Liver (tissue), 9 donors: ENCODE results near the gene BCAR1. TPM values are rescaled to one million over a fixed set of nuclear protein-coding genes. Genes with fewer than 3 reads are reported as not detected.
"Not testable (repeated sequence)": the region's sequence is repeated elsewhere in the genome, so short reads cannot be mapped to it uniquely, and the experiment has no call there.

Experiments used
- DNase-seq: peaks from one replicate; pipeline ENCODE4 v3.0.0-alpha.2; 2017; ENCODE audit warnings: low spot score
- H3K27ac ChIP-seq, 2 donors: one replicate each; pipeline ENCODE4 v1.7.0; 2013; ENCODE audit warnings: inconsistent platforms in 2 of 2, low read length in 2 of 2, control low read depth in 1 of 2, low read depth in 1 of 2, mild to moderate bottlenecking in 1 of 2
- H3K27me3 ChIP-seq, 4 donors: one replicate each; pipeline versions ENCODE4 v1.6.1 to v1.7.0; 2013; ENCODE audit warnings: low read length in 3 of 4, inconsistent platforms in 1 of 4, mild to moderate bottlenecking in 1 of 4, moderate library complexity in 1 of 4; ENCODE audit not compliant: control insufficient read depth in 4 of 4, insufficient read depth in 4 of 4
- H3K36me3 ChIP-seq, 4 donors: one replicate each; pipeline versions ENCODE4 v1.6.1 to v1.7.0; 2013; ENCODE audit warnings: low read length in 3 of 4, mild to moderate bottlenecking in 3 of 4, low read depth in 1 of 4, moderate library complexity in 1 of 4; ENCODE audit not compliant: control insufficient read depth in 4 of 4, insufficient read depth in 3 of 4
- H3K4me1 ChIP-seq, 4 donors: one replicate each; pipeline versions ENCODE4 v1.6.1 to v1.7.0; 2013; ENCODE audit warnings: low read length in 3 of 4, mild to moderate bottlenecking in 3 of 4, moderate library complexity in 1 of 4; ENCODE audit not compliant: control insufficient read depth in 4 of 4, insufficient read depth in 4 of 4
- H3K4me3 ChIP-seq, 3 donors: one replicate each; pipeline versions ENCODE4 v1.6.1 to v1.7.0; 2013; ENCODE audit warnings: low read length in 3 of 3, control low read depth in 1 of 3, low read depth in 1 of 3, mild to moderate bottlenecking in 1 of 3
- H3K9ac ChIP-seq, 2 donors: one replicate each; pipeline ENCODE4 v1.7.0; 2013; ENCODE audit warnings: low read length in 2 of 2, mild to moderate bottlenecking in 2 of 2, moderate library complexity in 2 of 2, control low read depth in 1 of 2, low read depth in 1 of 2
- H3K9me3 ChIP-seq, 4 donors: one replicate each; pipeline versions ENCODE4 v1.6.1 to v1.7.0; 2013; ENCODE audit warnings: low read length in 3 of 4; ENCODE audit not compliant: control insufficient read depth in 4 of 4
- FOXA1 ChIP-seq: IDR thresholded peaks from 2 replicates; pipeline ENCODE4 v1.6.1; 2016; ENCODE audit warnings: antibody characterized with exemption
- GABPA ChIP-seq, 2 donors: IDR thresholded peaks in 1 of 2; conservative IDR thresholded peaks in 1 of 2; 2 replicates each; pipeline ENCODE4 v1.6.1; 2016; ENCODE audit warnings: antibody characterized with exemption in 2 of 2, mild to moderate bottlenecking in 1 of 2, moderate library complexity in 1 of 2
- HNF4G ChIP-seq: IDR thresholded peaks from 2 replicates; pipeline ENCODE4 v1.6.1; 2016; ENCODE audit warnings: antibody characterized with exemption
- JUND ChIP-seq, 2 donors: IDR thresholded peaks; 2 replicates each; pipeline ENCODE4 v1.6.1; 2016; ENCODE audit warnings: antibody characterized with exemption in 2 of 2
- NR2F2 ChIP-seq: IDR thresholded peaks from 2 replicates; pipeline ENCODE4 v1.6.1; 2016; ENCODE audit warnings: antibody characterized with exemption
- RAD21 ChIP-seq, 2 donors: IDR thresholded peaks; 2 replicates each; pipeline ENCODE4 v1.6.1; 2016; ENCODE audit warnings: antibody characterized with exemption in 2 of 2, mild to moderate bottlenecking in 2 of 2
- TAF1 ChIP-seq: conservative IDR thresholded peaks from 2 replicates; pipeline ENCODE4 v1.6.1; 2016; ENCODE audit warnings: antibody characterized with exemption, mild to moderate bottlenecking
- YY1 ChIP-seq: IDR thresholded peaks from 2 replicates; pipeline ENCODE4 v1.6.1; 2016; ENCODE audit warnings: antibody characterized with exemption, mild to moderate bottlenecking
- WGBS: extraction: QIAGEN DNeasy Blood & Tissue Kit; methylation state at CpG from one replicate; pipeline ENCODE4 v1.1.7; 2013; 5-methylcytosine and 5-hydroxymethylcytosine counted together
- polyA plus RNA-seq, 2 donors: library from polyadenylated mRNA; stranded (reverse) in 1 of 2; unstranded in 1 of 2; fragments of 200-250 nt in 1 of 2; fragments of >200 nt in 1 of 2; fragmentation: Nextera tagmentation in 1 of 2; extraction: Ambion mirVana in 1 of 2; gene quantifications; one replicate each; pipeline versions ENCODE4 v1.2.1 to v1.2.3, GENCODE V29; 2013 to 2015
- total RNA-seq, 2 donors: library from RNA; depleted of rRNA; stranded (reverse); fragments of >200 nt; gene quantifications; one replicate each; pipeline ENCODE4 v1.2.3, GENCODE V29; 2014
- TF ChIP-seq, protein P1 (sequence below): IDR thresholded peaks from 2 replicates; pipeline ENCODE4 v1.6.1; 2016; ENCODE audit warnings: antibody characterized with exemption
- TF ChIP-seq, protein P2 (sequence below): IDR thresholded peaks from 2 replicates; pipeline ENCODE4 v1.6.1; 2016; ENCODE audit warnings: antibody characterized with exemption
- TF ChIP-seq, protein P3 (sequence below): fragments of 150-350 bp; IDR thresholded peaks from 2 replicates; pipeline ENCODE4 v1.5.1; 2017; ENCODE audit warnings: improper control_type of control experiment, low read depth, low read length; ENCODE audit not compliant: missing input control
- TF ChIP-seq, protein P4 (sequence below): IDR thresholded peaks from 2 replicates; pipeline ENCODE4 v1.6.1; 2016; ENCODE audit warnings: antibody characterized with exemption, mild to moderate bottlenecking
- donor health status: healthy.
- donor health status: healthy.
- donor health status: healthy.
- donor health status: healthy.
- donor health status: healthy.

Gene BCAR1
- total and polyA plus RNA-seq, 4 donors = 10.1 to 32.2 (median 20.2) TPM

DNA sequence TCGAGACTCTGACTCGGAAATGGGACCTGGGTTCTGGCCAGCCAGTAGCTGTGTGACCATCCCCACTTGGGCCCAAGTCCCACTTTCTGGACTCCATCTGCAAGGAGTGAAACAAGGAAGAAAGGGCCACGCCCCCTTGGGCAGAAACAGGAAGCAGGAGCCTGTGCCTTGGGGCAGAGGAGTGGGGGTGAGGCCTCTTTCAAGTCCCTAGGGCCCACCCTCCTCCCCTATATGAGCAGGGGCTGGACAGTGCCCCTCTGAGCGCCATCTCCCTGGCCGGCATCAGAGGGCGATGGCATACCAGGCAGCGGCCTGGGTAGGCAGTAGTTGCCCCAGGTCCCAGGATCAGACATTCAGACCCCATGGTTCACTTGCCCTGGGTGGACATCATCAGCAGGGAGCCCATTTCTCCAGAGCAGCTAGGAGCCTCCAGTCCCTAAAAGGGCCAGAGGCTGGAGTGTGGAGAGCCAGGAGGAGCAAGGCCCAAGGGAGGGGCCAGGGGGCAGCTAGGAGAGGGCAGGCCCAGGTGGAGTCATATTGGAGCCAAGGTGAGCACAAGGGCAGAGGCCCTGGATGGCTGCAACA lies 7.1 kb downstream of the BCAR1 start:
- Histone ChIP-seq H3K27ac (peak overlapping the region; percentile 87 to 89), H3K4me1 (peaks cover 8 to 46% (median 29%) of the 10 kb centered on the region in 4 donors), H3K36me3 (peaks cover 8 to 17% (median 9%) of the 10 kb centered on the region in 4 donors), H3K27me3 (no peaks in the 10 kb centered on the region), H3K4me3 (no peak overlapping the region), H3K9ac (no peak overlapping the region), H3K9me3 (no peaks in the 10 kb centered on the region)
- DNase-seq = no peak
- 81% methylated on average over 7 of the region's 7 CpGs for WGBS
- TF ChIP-seq HNF4G = no peak
- peak in 1 of 2 donors; percentile 20 for TF ChIP-seq RAD21 (IDR thresholded peaks at IDR 0.05)

DNA sequence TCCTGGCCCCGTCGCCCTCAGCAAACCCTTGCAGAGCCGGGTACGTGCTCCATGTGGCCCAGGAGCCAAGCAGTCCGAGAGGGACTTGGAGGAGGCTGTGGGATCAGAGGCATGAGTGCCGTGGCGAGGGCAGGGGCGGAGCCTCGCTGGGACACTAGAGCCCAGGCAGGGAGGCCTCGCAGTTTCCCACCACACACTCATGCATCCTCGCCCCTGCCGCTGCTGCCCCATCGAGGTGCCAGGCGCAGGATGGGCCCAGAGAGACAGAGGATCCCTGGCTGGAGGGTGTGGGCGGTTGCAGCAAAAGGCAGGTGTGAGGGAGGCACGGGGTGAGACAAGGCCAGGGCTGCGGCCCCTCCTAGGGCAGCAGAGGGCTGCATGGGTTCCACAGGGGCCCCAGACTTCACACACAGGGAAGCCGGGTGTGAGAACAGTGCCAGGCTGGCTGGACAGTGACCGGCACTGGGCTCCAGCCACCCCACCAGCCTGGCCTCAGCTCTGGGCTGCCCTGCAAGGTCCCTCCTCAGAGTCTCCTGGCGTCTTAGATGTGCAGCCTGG lies 7.7 kb downstream of the BCAR1 start:
- 86% methylated on average over 20 of the region's 20 CpGs for WGBS
- Histone ChIP-seq H3K27ac (no peak overlapping the region), H3K9me3 (no peaks in the 10 kb centered on the region), H3K4me1 (peaks cover 6 to 44% (median 25%) of the 10 kb centered on the region in 4 donors), H3K27me3 (no peaks in the 10 kb centered on the region), H3K4me3 (no peak overlapping the region), H3K36me3 (peaks cover 8 to 17% (median 9%) of the 10 kb centered on the region in 4 donors), H3K9ac (no peak overlapping the region)
- no peak for DNase-seq
- TF ChIP-seq, protein P1, sequence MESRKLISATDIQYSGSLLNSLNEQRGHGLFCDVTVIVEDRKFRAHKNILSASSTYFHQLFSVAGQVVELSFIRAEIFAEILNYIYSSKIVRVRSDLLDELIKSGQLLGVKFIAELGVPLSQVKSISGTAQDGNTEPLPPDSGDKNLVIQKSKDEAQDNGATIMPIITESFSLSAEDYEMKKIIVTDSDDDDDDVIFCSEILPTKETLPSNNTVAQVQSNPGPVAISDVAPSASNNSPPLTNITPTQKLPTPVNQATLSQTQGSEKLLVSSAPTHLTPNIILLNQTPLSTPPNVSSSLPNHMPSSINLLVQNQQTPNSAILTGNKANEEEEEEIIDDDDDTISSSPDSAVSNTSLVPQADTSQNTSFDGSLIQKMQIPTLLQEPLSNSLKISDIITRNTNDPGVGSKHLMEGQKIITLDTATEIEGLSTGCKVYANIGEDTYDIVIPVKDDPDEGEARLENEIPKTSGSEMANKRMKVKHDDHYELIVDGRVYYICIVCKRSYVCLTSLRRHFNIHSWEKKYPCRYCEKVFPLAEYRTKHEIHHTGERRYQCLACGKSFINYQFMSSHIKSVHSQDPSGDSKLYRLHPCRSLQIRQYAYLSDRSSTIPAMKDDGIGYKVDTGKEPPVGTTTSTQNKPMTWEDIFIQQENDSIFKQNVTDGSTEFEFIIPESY = no peak
- TF ChIP-seq, protein P2, sequence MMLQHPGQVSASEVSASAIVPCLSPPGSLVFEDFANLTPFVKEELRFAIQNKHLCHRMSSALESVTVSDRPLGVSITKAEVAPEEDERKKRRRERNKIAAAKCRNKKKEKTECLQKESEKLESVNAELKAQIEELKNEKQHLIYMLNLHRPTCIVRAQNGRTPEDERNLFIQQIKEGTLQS = no peak
- TF ChIP-seq YY1 (no peak), NR2F2 (no peak), GABPA (IDR thresholded peaks at IDR 0.05 in 1 of 2, conservative IDR thresholded peaks at IDR 0.05 in 1 of 2) (no peak), JUND (IDR thresholded peaks at IDR 0.05) (no peak), RAD21 (IDR thresholded peaks at IDR 0.05) (no peak), TAF1 (no peak), FOXA1 (no peak)
- TF ChIP-seq, protein P3, sequence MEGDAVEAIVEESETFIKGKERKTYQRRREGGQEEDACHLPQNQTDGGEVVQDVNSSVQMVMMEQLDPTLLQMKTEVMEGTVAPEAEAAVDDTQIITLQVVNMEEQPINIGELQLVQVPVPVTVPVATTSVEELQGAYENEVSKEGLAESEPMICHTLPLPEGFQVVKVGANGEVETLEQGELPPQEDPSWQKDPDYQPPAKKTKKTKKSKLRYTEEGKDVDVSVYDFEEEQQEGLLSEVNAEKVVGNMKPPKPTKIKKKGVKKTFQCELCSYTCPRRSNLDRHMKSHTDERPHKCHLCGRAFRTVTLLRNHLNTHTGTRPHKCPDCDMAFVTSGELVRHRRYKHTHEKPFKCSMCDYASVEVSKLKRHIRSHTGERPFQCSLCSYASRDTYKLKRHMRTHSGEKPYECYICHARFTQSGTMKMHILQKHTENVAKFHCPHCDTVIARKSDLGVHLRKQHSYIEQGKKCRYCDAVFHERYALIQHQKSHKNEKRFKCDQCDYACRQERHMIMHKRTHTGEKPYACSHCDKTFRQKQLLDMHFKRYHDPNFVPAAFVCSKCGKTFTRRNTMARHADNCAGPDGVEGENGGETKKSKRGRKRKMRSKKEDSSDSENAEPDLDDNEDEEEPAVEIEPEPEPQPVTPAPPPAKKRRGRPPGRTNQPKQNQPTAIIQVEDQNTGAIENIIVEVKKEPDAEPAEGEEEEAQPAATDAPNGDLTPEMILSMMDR = no peak
- TF ChIP-seq, protein P4, sequence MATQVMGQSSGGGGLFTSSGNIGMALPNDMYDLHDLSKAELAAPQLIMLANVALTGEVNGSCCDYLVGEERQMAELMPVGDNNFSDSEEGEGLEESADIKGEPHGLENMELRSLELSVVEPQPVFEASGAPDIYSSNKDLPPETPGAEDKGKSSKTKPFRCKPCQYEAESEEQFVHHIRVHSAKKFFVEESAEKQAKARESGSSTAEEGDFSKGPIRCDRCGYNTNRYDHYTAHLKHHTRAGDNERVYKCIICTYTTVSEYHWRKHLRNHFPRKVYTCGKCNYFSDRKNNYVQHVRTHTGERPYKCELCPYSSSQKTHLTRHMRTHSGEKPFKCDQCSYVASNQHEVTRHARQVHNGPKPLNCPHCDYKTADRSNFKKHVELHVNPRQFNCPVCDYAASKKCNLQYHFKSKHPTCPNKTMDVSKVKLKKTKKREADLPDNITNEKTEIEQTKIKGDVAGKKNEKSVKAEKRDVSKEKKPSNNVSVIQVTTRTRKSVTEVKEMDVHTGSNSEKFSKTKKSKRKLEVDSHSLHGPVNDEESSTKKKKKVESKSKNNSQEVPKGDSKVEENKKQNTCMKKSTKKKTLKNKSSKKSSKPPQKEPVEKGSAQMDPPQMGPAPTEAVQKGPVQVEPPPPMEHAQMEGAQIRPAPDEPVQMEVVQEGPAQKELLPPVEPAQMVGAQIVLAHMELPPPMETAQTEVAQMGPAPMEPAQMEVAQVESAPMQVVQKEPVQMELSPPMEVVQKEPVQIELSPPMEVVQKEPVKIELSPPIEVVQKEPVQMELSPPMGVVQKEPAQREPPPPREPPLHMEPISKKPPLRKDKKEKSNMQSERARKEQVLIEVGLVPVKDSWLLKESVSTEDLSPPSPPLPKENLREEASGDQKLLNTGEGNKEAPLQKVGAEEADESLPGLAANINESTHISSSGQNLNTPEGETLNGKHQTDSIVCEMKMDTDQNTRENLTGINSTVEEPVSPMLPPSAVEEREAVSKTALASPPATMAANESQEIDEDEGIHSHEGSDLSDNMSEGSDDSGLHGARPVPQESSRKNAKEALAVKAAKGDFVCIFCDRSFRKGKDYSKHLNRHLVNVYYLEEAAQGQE = no peak

DNA sequence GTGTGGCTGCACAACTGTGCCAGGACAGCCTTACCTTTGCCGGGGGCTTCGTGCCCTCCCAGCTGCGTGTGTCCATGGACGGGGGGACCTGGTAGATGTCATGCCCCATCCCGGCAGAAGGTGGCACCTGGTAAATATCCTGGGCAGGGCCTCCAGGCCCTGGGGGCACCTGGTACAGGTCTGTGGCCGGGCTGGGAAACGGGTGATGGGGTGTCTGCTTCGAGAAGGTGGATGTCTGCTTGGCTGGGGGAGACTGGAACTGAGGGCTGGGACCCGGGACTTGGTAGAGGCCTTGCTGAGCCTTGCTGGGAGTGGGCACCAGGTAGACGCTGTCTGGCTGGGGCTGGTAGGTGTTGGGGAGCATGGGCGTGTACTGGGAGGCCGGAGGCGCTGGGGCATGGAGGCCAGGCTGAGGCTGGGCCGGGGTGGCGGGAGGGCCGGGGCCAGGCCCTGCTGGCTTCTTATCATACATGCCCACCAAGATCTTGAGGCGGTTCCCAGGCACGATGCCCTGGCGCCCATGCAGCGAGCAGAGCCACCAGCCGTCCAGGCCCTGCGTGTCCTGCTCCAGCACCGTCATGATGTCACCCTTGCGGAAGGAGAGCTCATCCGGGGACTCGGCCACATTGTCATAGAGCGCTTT lies 8.9 kb downstream of the BCAR1 start:
- not testable (repeated sequence) for H3K9me3 ChIP-seq, H3K27ac ChIP-seq, H3K4me3 ChIP-seq, H3K27me3 ChIP-seq, H3K9ac ChIP-seq, DNase-seq
- peaks cover 8 to 17% (median 9%) of the 10 kb centered on the region in 4 donors for H3K36me3 ChIP-seq
- 95% methylated on average over 27 of the region's 27 CpGs for WGBS
- H3K4me1 ChIP-seq = peaks cover 4 to 33% (median 19%) of the 10 kb centered on the region in 4 donors
